IMR-90 (cell line): ENCODE measurements around the gene EXO1.

Experiments
- CEBPB ChIP-seq: IDR thresholded peaks from 2 replicates; pipeline ENCODE4 v1.6.1; 2012; ENCODE audit warnings: low read depth, low read length, improper control_type of control experiment
- CTCF ChIP-seq: conservative IDR thresholded peaks from 2 replicates; pipeline ENCODE4 v1.5.1; 2012; ENCODE audit warnings: mild to moderate bottlenecking, low read depth, low read length, improper control_type of control experiment
- ELK1 ChIP-seq: fragments of 150-350 bp; IDR thresholded peaks from 2 replicates; pipeline ENCODE4 v1.6.1; 2016; ENCODE audit warnings: low read depth, mild to moderate bottlenecking, low read length, moderate library complexity, borderline replicate concordance
- MAFK ChIP-seq: IDR thresholded peaks from 2 replicates; pipeline ENCODE4 v1.6.1; 2012; ENCODE audit warnings: low read depth, low read length, improper control_type of control experiment
- MAZ ChIP-seq: IDR thresholded peaks from 2 replicates; pipeline ENCODE4 v1.6.1; 2012; ENCODE audit warnings: low read depth, mild to moderate bottlenecking, low read length, improper control_type of control experiment, moderate library complexity, borderline replicate concordance
- POLR2A ChIP-seq: IDR thresholded peaks from 2 replicates; pipeline ENCODE4 v1.6.1; 2012; ENCODE audit warnings: mild to moderate bottlenecking, low read depth, low read length
- RAD21 ChIP-seq: IDR thresholded peaks from 2 replicates; pipeline ENCODE4 v1.6.1; 2012; ENCODE audit warnings: low read length, improper control_type of control experiment
- RFX5 ChIP-seq: IDR thresholded peaks from 2 replicates; pipeline ENCODE4 v1.8.0; 2012; ENCODE audit warnings: low read depth, mild to moderate bottlenecking, low read length, moderate library complexity
- SMC3 ChIP-seq: fragments of 150-350 bp; IDR thresholded peaks from 2 replicates; pipeline ENCODE4 v1.6.1; 2016; ENCODE audit warnings: low read depth, mild to moderate bottlenecking, antibody characterized with exemption, low read length, moderate library complexity
- TF ChIP-seq, protein P1 (sequence below): fragments of 150-350 bp; IDR thresholded peaks from 2 replicates; pipeline ENCODE4 v1.6.1; 2017; ENCODE audit warnings: mild to moderate bottlenecking, antibody characterized with exemption, low read length, low read depth

- TF ChIP-seq RFX5 (no peak), CTCF (no peak), CEBPB (peak; percentile 75), POLR2A (no peak), SMC3 (no peak), RAD21 (no peak), ELK1 (no peak), MAZ (no peak), MAFK (peak; percentile 82)
- TF ChIP-seq, protein P1, sequence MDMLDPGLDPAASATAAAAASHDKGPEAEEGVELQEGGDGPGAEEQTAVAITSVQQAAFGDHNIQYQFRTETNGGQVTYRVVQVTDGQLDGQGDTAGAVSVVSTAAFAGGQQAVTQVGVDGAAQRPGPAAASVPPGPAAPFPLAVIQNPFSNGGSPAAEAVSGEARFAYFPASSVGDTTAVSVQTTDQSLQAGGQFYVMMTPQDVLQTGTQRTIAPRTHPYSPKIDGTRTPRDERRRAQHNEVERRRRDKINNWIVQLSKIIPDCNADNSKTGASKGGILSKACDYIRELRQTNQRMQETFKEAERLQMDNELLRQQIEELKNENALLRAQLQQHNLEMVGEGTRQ, result no peak
Observed at GRCh38 chr1:241888232-241888631, 40.2 kb downstream of the EXO1 start.
